Cardiac muscle cell (in vitro differentiated cells and primary cell): ENCODE data around the gene SCN4A. TPM values are rescaled to one million over a fixed set of nuclear protein-coding genes. Genes with fewer than 3 reads are reported as not detected.

Experiments
- DNase-seq, 2 donors: peaks; one replicate each; pipeline versions ENCODE4 v3.0.0 to v3.0.0-alpha.2; 2010 to 2017; ENCODE audit warnings: low read depth in 1 of 2, low spot score in 1 of 2
- H3K27ac ChIP-seq: fragments of 200-600 bp; sonication (generic); 2 replicates; pipeline ENCODE4 v1.5.1; 2016
- H3K27me3 ChIP-seq: fragments of 200-600 bp; sonication (generic); 2 replicates; pipeline ENCODE4 v1.6.0; 2016; ENCODE audit warnings: control low read depth
- H3K36me3 ChIP-seq: fragments of 200-600 bp; sonication (generic); 2 replicates; pipeline ENCODE4 v1.5.1; 2016; ENCODE audit warnings: control low read depth
- H3K4me1 ChIP-seq: fragments of 200-600 bp; sonication (generic); 2 replicates; pipeline ENCODE4 v1.8.1; 2017; ENCODE audit warnings: low read depth, mild to moderate bottlenecking, mixed run types
- H3K4me3 ChIP-seq: fragments of 200-600 bp; sonication (generic); 2 replicates; pipeline ENCODE4 v1.5.1; 2016; ENCODE audit warnings: mild to moderate bottlenecking
- H3K9me3 ChIP-seq: fragments of 200-600 bp; sonication (generic); 2 replicates; pipeline ENCODE4 v1.5.1; 2017; ENCODE audit warnings: low read depth, mild to moderate bottlenecking, control low read depth
- CTCF ChIP-seq: IDR thresholded peaks from 2 replicates; pipeline ENCODE4 v1.5.1; 2012; ENCODE audit warnings: low read depth, mild to moderate bottlenecking, low read length
- polyA plus RNA-seq: library from polyadenylated mRNA; unstranded; fragments of >200 nt; fragmentation: Nextera tagmentation; extraction: Ambion mirVana; gene quantifications from 2 replicates; pipeline ENCODE4 v1.2.1, GENCODE V29; 2016
- total RNA-seq: library from RNA; depleted of rRNA; stranded (reverse); fragments of >200 nt; gene quantifications from 2 replicates; pipeline ENCODE4 v1.2.3, GENCODE V29; 2016

The SCN4A gene
- total and polyA plus RNA-seq, 2 experiments from 2014 or later = 0.63 TPM; not detected in 1

- H3K36me3 ChIP-seq = no peaks in the 10 kb centered on the region
- DNase-seq = no peak
Observed at GRCh38 chr17:63956296-63956920, 16.3 kb downstream of the SCN4A start.

GRCh38 chr17:63955791-63956190, 16.9 kb downstream of the SCN4A start:
- DNase-seq = no peak
- no peaks in the 10 kb centered on the region for H3K36me3 ChIP-seq
- H3K9me3 ChIP-seq = no peaks in the 10 kb centered on the region
- H3K27ac ChIP-seq = no peak overlapping the region
- no peak for TF ChIP-seq CTCF
- H3K4me1 ChIP-seq = peaks cover 6% of the 10 kb centered on the region
- H3K4me3 ChIP-seq = no peak overlapping the region
- H3K27me3 ChIP-seq = no peaks in the 10 kb centered on the region

More at GRCh38 chr17:63956296-63956920, 16.3 kb downstream of the SCN4A start:
- H3K27ac ChIP-seq = no peak overlapping the region
- peaks cover 5% of the 10 kb centered on the region for H3K4me1 ChIP-seq
- H3K27me3 ChIP-seq = no peaks in the 10 kb centered on the region
- TF ChIP-seq CTCF = no peak
- H3K9me3 ChIP-seq = no peaks in the 10 kb centered on the region
- no peak overlapping the region for H3K4me3 ChIP-seq

- Histone ChIP-seq H3K27me3 (no peaks in the 10 kb centered on the region), H3K9me3 (no peaks in the 10 kb centered on the region), H3K4me1 (peaks cover 10% of the 10 kb centered on the region), H3K27ac (no peak overlapping the region), H3K4me3 (no peak overlapping the region), H3K36me3 (no peaks in the 10 kb centered on the region)
- no peak for DNase-seq
- no peak for TF ChIP-seq CTCF
Observed at GRCh38 chr17:63955232-63955631, 17.5 kb downstream of the SCN4A start.

- no peak for TF ChIP-seq CTCF
- Histone ChIP-seq H3K27me3 (no peaks in the 10 kb centered on the region), H3K4me3 (no peak overlapping the region), H3K4me1 (peaks cover 10% of the 10 kb centered on the region), H3K27ac (no peak overlapping the region), H3K9me3 (no peaks in the 10 kb centered on the region), H3K36me3 (no peaks in the 10 kb centered on the region)
- no peak for DNase-seq
Observed at GRCh38 chr17:63954402-63955063, 18.2 kb downstream of the SCN4A start.

- Histone ChIP-seq H3K27ac (no peak overlapping the region), H3K9me3 (no peaks in the 10 kb centered on the region), H3K4me1 (peaks cover 10% of the 10 kb centered on the region), H3K27me3 (no peaks in the 10 kb centered on the region), H3K4me3 (no peak overlapping the region), H3K36me3 (no peaks in the 10 kb centered on the region)
- peak; percentile 20 for TF ChIP-seq CTCF
- DNase-seq = peak in 1 of 2 donors; percentile 46
Observed at GRCh38 chr17:63950940-63951907, 21.5 kb downstream of the SCN4A start.
